Activated CD4-positive, alpha-beta T cell treated with anti-CD3 and anti-CD28 coated beads, Interleukin-2, amount 50 U/mL, for 24 hours (primary cell): ENCODE measurements around the gene GUCD1.
"Not testable (repeated sequence)": the region's sequence is repeated elsewhere in the genome, so short reads cannot be mapped to it uniquely, and the experiment has no call there.

ENCODE experiments used
- DNase-seq, 2 donors: peaks; one replicate each; pipeline ENCODE4 v3.0.0-alpha.2; 2020; ENCODE audit warnings: low read depth in 1 of 2, low spot score in 1 of 2

The GUCD1 gene

GRCh38 chr22:24554313-24555164, at the start of gene GUCD1:
Gene GUCD1 (minus strand): TSS chr22:24555138. CDS start chr22:24554991, 147 bp downstream.
- DNase-seq: peak; percentile 11 to 14

GRCh38 chr22:24603770-24604629, 49.1 kb upstream of the GUCD1 start:
- DNase-seq: not testable (repeated sequence)

DNA sequence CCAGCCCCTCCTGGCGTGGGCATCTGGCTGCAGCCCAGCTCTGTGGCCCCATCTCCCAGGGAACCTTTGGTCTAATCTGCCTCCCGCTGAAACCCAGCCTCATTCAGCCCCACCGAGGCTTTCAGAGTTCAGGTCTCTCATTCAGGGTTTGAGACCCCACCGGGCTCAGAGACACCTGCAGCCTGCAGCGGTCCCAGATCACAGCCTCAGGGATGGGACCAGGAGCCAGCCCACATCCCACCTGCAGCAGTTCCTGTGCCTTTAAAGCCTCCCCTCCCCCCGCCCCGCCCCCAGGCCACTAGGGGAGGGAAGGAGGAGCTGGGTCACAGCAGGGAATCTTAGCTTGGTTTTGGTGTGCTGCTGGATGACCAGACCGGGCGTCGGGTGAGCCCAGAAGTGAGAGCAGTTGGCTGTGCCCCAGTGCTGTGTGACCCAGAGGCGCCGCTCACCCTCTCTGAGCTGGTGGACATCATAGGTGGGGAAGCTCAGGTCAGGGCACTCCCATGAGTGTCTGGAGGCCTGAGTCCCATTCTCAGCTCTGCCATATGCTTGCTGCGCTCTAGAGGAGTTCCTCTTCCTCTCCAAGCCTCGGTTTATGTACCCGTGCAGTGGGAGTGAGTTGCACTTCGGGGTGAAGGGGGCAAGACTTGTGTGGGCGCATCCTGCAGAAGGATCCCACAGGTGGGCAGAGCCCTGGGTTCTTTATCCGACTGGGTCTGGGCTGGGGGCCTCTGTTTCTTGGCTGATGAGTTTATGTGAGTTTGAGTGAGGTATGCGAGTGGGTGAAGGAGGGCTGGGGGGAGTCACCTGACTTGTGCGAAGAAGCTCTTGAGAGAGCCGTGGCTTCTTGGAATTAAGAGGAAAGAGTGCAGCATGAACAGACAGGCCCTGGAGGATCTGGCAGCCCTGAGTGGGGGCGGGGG, 48.2 kb upstream of the GUCD1 start, which contains the start of gene GGT1:
Gene GGT1, plus strand, starts transcription at position 347 of the 923 bp plus-strand sequence. CDS start 7,889 bp downstream, outside the sequence.
- DNase-seq: not testable (repeated sequence)

GRCh38 chr22:24602105-24602749, 47.3 kb upstream of the GUCD1 start:
- not testable (repeated sequence) for DNase-seq

DNA sequence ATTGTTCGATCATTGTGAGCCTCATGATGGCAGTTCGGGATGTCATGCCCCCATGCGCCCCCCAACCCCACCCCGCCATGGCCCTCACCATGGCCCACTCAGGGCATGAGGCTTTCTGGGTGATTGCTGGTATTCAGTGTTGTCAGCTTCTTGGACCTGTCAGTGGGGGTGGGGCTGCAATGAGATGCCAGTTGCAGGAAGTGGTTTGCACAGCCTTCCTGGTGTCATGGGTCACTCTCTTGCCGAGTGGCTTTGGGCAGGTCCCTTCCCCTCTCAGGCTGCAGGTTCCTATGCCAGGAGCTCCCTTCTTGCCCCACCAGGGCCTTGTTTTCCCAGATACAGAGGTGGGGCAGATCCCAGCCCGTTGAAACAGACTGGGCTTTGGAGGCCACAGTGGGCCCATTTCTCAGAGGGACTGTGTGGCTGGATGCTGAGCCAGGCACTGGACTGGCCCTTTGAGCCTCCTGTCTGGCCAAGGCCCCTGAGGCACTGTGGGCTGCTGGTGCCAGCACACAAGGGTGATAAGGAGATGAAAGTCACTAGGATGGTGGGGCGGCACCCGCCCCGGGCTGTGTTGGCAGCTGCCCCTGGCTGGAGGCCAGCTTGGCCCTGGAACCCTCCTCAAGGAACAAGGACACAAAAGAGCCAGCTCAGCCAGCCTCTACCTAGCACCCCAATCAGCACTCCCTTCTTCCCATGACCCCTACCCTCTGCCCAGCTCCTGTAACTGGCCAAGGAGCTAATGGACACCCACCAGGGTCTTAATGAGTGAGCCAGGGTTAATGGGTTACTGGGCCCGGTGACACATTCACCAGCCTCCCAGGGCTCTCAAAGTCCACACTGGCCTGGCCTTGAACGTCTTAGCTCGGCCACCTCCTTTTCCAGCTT, 46.5 kb upstream of the GUCD1 start:
- DNase-seq: no peak

DNA sequence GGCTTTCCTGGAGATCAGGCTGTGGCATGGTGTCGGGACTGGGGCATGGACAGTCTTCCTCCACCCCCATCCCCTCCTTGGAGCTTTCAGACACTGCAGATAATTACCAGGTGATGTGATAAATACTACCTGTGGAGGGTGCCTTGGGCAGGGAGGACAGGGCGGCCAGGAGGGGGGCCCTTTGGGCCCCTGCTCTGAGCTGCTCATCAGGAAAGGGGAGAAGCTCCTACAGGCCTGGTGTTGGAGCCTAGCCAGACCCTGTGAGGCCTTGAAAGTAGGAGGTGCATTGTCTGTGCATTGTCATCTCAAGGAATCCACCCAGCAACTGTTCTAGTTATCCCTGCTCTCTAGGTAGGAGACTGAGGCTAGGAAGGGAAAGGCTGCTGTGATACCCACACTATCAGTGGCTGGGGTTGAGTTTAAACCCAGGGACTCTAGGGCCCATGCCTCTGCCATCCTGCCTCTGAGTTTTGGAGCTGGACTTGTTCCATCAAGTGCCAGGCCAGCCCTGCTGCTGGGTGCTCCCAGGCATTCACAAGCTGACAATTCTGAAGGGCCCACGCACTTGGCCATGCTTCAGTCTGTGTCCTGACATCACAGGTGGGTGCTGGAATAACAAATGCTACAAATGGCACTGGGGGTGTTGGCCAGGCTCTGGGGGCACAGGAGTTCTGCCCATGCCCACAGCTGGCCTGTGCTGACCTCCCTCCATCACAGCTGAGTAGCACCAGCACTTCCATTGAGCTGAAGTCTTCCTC, 45.2 kb upstream of the GUCD1 start:
- not testable (repeated sequence) for DNase-seq

DNA sequence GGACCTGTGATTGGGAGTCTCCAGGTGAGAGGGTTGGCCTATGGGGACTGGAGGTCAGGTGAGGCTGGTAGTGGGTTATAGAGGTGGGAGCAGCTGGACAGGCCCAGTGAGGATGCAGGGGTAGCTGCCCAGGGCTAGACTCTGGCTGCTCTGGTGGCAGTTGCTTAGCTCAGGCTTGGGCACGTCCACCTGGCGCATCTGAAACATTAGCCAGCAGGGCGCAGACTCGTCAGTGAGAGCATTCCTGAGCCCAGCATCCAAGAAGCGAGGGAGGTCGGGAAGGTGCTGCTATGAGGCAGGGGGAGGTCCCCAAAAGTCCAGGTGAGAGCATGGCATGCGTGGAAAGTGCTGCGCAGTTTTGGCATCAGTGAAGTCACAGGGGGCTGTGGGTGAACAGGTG, 44.6 kb upstream of the GUCD1 start:
- no peak for DNase-seq

- not testable (repeated sequence) for DNase-seq
Measured at GRCh38 chr22:24597076-24597475, 42.1 kb upstream of the GUCD1 start.

- no peak for DNase-seq
Measured at GRCh38 chr22:24595863-24596262, 40.9 kb upstream of the GUCD1 start.

DNA sequence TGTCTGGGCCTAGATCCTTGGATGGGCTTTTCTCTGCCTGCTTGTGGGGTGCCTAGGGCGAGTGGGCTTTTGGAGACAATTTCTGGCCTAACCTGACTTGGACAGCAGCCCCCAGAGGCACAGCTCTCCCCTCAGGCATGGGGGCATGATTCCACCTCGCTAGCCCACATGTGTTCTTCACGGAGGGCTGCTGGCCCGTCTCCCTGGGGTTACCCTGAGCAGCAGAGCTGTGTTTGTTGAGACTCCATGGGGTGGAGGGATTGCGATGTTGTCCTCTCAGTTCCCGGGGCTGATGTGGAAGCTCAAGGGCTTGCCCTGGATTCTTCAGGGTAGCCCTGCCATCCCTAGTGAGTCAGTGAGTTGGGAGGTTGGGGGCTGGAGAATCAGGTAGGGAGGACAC, 40.3 kb upstream of the GUCD1 start:
- DNase-seq: no peak

DNA sequence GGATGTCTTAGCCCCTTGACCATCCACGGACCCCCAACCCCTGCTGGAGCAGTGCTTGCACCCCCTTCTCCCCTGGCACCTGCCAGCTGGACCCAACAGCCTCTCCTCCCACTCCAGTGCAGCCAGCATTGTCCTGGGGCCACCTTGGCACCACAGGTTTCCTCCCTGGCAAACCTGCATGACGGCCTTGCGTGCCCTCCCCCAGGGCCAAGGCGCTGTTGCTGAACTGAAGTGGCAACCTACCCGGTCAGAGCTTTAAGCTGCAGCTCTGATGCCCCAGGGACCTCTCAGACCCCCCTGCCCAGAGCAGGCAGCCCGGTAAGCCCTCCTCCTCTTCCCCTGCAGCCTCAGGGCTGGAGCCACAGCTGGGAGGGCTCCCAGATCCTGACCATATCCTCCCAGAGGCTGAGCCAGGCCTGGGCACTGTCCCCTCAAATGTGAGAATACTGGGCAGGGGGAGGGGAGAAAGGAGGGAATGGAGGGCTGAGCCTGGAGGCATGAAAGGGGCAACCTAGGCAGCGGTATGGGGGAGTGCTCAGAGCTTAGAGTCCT, 39.7 kb upstream of the GUCD1 start:
- no peak for DNase-seq

GRCh38 chr22:24593836-24594568, 39.1 kb upstream of the GUCD1 start:
- no peak for DNase-seq

GRCh38 chr22:24593559-24593835, 38.6 kb upstream of the GUCD1 start:
- DNase-seq: not testable (repeated sequence)

GRCh38 chr22:24592851-24593558, 38.1 kb upstream of the GUCD1 start, which contains the start of gene LRRC75B:
Gene LRRC75B (minus strand): TSS chr22:24593073. CDS start chr22:24593039, 34 bp downstream.
- DNase-seq: no peak

GRCh38 chr22:24592058-24592850, 37.3 kb upstream of the GUCD1 start:
- DNase-seq: no peak

DNA sequence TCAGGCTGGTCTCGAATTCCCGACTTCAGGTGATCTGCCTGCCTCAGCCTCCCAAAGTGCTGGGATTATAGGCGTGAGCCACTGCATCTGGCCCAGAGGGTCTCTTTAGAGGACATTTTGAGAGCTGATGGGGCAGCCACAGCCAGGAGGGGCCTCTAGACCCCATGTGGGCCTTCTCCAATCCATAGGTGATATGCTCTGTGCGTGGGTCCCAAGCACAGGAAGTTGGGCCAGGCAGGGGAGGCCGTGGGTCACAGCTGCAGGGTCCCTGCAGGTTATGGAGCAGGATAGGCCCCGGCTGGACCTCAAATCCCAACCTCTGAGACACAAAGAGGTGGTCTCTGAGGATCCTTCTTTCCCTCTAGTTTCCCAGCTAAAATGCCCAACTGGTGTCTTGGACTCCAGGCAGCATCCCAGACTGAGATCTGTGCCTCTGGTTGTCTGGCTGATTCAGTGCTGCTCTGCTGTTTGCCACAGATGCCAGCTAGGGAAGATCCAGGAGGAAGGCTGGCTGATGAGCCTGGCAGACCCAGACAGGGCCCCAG, 36.4 kb upstream of the GUCD1 start:
- DNase-seq: no peak
